ENCODE results near the gene EFNB2.

Gene EFNB2

DNA sequence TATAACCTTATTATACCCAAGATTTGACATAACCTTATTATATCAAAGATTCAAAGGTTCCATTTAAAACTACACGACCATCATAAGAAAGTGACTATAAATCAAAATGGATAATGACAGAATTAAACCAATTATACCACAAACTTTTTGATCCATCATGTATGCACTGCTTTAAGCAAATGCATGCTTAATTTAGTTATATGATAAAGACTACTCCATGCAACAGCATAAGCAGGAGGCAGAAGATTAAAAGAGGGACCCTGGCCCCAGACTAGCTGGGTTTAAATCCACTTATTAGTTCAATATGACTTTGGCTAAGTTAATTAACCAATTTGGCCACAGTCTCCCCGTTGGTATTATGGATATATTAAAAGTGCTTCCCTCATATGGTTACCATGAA, 11.4 kb downstream of the EFNB2 start:
- no peak for DNase-seq

DNA sequence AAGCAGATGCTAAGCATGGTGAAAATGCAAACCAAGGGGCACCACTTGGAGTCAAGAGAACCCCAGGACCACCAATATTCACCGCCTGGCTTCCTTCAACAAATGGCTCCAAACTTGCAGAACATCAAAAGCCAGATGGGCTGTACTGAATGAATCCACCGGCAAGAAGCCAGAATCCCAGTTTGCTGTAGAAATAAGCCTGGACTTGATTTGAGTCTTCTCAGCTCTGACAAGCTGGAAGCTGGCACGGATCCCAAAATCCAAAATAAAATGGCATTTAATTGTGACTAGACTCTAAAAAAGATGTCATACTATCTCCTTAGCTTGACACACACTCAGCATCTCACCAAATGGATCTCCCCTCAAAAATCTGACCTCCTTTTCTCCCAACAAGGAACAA, 11.9 kb downstream of the EFNB2 start:
- no peak for DNase-seq

DNA sequence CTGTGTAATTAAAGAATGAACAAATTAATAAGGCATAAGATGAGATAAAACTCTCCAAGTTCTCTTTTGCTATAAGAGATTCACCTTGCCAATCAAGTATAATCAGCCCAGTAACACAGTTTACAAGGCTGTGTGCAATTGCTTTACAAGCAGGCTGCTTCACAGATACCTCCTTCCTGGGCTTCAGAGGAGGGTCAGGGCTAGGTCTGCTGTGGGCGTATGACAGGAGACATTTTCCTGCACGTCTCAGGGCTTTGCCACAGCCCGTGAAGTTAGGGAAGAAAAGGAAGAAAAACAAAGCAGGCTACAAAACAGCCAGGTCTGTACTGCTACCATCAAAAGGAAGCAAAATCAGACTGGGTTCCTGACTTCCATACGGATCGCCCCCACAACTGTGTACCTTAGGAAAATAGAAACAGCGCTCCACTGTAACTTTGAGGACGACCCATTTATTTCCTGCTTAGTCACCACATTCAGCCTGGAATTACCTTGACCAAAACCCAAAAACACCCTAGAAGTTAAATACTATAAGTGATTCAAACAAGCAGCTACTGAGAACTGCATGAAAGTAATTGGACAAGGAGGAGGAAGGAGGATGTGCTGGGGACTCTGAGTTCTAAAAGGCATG, 12.4 kb downstream of the EFNB2 start:
- no peak for DNase-seq

- no peak for DNase-seq
Measured at GRCh38 chr13:106522112-106522705, 13.3 kb downstream of the EFNB2 start.

GRCh38 chr13:106521095-106521799, 14.2 kb downstream of the EFNB2 start:
- no peak for DNase-seq

- no peak for DNase-seq
Measured at GRCh38 chr13:106520251-106521054, 15.0 kb downstream of the EFNB2 start.

DNA sequence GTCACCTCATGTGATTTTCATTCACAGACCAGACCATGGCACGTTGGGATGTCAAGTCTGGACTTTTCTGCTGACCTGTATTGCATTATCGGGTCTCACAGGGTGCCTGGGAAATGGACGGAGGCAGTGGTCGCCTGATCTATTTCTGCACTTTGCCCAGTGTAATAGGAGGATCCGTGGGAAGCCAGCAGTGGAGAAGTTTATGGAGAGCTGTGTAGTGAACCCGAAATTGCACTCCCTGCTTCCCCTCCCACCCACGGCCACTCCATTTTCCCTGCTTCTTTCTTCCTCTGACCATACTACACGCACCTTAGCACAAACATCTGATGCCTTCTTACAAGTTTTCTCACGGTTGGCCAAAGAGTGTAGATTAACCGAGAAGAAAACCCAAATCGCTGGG, 16.9 kb downstream of the EFNB2 start:
- no peak for DNase-seq

DNA sequence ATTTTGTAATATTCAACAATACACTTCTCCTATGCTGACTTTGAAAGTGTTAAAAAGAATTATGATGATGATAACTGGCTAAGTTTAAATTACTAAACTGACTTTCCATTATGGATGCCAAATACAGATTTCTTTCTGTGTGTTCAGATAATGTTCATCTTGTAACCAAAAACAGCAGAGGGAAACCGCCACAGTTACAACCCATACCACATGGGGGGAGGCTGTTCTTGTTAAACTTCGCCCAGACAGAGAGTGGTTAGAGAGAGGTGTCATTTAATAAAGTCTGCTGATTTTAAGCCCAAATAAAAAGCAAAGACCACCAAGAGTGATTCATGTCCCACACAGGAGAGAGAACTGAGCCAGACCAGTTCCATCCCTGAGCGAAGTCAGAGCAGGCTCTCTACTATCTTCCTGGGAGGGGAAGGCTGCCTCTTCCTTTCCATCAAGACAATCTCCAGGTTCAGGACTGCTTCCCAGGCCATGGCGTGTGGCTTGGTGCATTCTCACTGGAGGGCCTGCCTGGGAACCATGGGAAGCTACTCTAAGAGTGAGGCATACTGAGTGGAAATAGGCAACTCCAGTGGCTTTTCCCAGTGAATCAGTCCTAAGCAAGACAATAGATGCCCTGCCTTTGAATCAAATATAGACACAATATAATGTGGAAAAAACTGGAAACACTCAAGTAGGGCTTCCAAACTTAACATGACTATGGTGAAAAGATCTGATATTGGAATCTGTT, 18.2 kb downstream of the EFNB2 start:
- DNase-seq = no peak

GRCh38 chr13:106515635-106516254, 19.7 kb downstream of the EFNB2 start:
- DNase-seq = no peak

DNA sequence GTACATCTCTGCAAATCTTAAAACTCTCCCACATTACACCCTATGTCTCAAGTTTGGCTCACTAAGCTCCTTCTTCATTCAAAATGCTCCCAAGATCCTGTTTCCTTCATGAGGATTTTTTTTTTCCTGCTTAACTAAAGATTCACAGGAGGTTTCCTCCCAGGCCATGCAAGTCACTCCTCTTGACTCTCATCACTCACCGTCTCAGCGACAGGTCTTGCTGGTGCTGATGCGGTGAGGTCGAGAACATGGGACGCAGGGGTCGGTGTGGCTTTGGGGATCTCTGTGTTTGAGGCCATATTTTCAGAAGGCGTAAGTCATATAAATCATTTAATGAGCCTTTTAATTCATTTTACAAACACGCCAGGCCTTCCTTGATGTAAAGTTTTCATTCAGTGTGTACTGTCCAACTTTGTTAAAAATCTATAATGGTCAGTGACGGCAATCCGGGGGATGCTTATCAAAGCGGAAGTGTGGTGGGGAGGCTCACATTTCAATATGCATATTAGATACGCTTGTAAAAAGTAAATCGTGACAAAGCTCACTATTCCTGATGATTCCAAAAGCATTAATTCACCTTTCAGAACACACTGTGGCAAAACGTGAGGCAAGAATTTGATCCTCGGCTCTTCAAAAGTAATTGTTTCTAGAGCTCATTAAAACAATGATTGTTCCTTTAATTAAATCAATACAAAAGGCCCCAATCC, 20.4 kb downstream of the EFNB2 start:
- DNase-seq = no peak

- DNase-seq = no peak
Measured at GRCh38 chr13:106513025-106513983, 22.2 kb downstream of the EFNB2 start.

- no peak for DNase-seq
Measured at GRCh38 chr13:106507560-106508274, 27.7 kb downstream of the EFNB2 start.

- DNase-seq = no peak
Measured at GRCh38 chr13:106506286-106506685, 29.2 kb downstream of the EFNB2 start.

- no peak for DNase-seq
Measured at GRCh38 chr13:106505732-106506131, 29.7 kb downstream of the EFNB2 start.

DNA sequence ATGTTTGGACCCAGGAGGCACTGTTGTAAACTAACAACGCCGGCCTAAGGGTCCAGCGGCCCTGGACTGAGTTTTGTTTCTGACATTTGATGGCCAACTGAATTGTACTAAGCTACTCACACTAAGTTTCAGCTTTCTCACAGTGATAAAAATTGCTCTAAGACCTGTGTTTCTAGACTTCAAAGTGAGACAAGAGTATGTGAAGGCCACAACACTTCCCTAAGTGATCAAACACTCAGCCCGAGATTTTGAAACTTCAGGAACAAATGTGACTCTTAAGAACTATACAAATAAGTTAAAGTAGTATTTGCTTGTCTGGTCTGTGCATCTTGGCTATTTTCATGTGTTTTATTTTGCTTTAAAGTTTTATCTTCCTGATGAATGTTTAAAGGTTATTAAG, 30.2 kb downstream of the EFNB2 start:
- DNase-seq = no peak

- DNase-seq = no peak
Measured at GRCh38 chr13:106503730-106504453, 31.6 kb downstream of the EFNB2 start.

GRCh38 chr13:106503272-106503671, 32.2 kb downstream of the EFNB2 start:
- DNase-seq = no peak

GRCh38 chr13:106500445-106500844, 35.0 kb downstream of the EFNB2 start:
- no peak for DNase-seq

GRCh38 chr13:106499896-106500295, 35.6 kb downstream of the EFNB2 start:
- no peak for DNase-seq
